NCI-H82 treated with DMSO at 0.1 percent for 48 hours (cell line): ENCODE data around the gene RPGRIP1L.
"Not testable (repeated sequence)": the region's sequence is repeated elsewhere in the genome, so short reads cannot be mapped to it uniquely, and the experiment has no call there.

Experiments
- DNase-seq: peaks from one replicate; lab custom pipeline; 2025; ENCODE audit not compliant: unreplicated experiment; lab: John Stamatoyannopoulos, UW

The RPGRIP1L gene

GRCh38 chr16:53713403-53714204 lies 9.9 kb upstream of the RPGRIP1L start:
- no peak for DNase-seq

DNA sequence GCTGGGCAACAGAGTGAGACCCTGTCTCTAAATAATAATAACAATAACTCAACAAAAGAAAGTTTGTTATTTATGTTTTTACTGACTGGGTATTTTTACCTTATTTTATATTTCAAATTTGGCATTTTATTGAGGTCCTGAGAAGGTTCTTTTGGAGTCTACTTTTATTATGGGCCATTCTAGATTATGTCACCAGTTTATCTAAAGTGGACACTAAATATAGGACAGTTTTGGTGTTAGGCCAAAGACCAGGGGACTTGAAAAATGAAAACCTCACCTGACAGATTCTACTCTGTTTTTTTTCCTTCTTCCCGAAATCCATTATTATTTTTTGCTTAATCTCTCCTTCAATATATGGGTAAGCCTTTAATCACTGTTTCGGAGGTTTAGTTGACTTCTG lies 8.4 kb upstream of the RPGRIP1L start:
- DNase-seq = no peak

DNA sequence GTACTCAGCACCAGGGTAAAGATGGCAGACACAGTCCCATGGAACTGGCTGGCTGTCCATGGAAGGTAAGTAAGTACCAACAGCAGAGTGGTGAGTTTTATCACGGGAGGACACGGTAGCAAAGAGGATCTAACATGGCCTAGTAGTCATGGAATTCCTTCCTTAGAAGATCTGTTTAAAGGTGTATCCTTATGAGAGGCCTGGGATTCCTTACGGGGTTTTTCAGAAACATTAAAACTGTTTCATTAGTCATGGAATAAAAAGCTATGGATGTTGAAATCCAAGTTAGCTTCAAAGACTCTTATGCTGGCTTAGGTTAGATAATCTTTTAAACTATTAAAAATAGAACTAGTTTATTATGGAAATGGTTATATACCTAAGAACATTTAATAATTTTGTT lies 7.7 kb upstream of the RPGRIP1L start:
- no peak for DNase-seq

- no peak for DNase-seq
These were observed 4.8 kb upstream of the RPGRIP1L start for GRCh38 chr16:53708490-53708889.

DNA sequence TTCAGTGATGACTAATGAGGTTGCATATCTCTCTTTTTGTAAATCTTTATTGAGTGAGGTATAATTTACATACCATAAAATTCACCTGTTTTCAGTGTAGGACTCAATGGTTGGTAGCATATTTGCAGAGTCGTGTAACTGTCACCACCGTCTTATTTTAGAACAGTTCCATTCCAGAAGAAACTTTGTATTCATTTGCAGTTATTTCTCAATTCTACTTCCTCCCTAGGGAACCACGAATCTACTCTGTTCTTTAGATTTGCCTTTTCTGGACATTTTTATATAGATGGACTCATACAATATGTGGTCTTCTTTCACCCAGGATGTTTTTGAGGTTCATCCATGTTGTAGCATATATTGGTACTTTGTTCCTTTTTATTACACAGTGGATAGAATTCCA lies 4.0 kb upstream of the RPGRIP1L start:
- DNase-seq = no peak

DNA sequence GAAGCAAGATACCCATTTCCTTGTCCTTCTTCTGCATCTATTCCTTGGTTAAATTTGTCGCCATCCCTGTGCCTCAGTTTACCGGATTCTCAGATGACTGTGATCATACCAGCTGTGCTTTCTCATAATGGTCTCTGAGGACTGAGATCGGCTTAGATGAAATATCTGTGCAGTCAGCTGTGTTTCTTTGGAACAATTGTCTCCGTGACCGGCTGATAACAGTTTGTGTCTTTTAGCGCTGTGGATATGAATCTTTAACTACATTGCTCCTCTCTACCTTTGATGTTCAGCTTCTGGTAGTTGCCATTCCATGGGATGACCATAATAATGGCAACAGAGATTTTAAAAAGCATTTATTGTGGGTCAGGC lies 770 bp upstream of the RPGRIP1L start:
- no peak for DNase-seq

GRCh38 chr16:53698271-53698670 lies 5.4 kb downstream of the RPGRIP1L start:
- not testable (repeated sequence) for DNase-seq

DNA sequence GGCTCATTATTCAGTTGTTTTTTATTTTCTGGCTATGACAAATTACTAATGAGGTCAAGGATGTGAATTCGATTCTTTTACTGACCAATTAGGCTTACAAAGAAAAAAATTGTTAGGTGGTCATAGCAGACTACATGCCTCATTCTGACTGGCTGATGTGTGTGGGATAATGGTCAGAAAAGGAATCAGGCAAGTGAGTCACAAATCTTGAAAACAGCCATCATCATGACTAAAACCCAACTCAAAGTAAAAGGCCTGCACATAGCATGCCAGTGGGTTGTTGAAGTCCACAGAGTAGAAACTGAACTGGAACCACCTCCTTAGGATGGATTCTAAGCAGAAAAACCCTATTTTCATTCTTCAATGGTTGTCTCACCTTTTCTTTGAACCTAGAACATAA lies 8.6 kb downstream of the RPGRIP1L start:
- DNase-seq = no peak

DNA sequence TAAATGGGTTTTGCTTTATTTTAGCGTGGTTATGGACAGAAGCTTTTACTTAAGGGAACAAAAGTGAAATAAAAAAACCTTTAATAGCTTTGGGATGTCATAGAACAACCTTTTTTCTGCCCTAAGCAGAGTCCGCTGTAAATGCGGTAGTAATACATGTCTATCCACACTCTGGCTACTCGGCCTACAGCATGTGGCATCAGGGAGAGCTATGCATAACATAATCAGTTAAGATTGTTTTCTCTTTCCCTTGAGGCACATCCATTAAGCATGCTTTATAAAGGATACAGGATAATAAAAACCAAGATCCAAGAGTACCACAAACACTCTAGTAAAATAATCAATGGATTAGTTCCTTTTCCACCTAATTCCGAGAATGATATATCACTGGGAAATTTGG lies 10.3 kb downstream of the RPGRIP1L start:
- DNase-seq = no peak

GRCh38 chr16:53692146-53692545 lies 11.5 kb downstream of the RPGRIP1L start:
- DNase-seq = no peak

DNA sequence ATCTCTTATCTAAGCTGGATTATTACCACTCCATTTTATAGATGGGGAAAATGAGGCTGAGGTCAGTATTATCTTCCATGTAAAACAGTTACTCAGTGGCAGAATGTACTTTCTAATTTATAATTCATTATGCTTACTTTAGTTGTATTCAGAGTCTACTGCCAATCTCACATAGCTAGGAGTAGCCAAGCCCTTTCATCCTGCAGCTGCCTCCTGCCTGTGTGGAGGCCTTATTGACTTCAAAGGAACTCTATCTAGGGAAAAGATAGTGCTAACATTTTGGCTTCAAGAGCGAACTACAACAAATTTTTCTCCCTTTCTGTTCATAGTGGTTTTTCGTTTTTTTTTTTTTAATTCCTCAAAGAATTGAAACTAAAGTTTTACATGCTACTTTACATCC lies 12.9 kb downstream of the RPGRIP1L start:
- no peak for DNase-seq

DNA sequence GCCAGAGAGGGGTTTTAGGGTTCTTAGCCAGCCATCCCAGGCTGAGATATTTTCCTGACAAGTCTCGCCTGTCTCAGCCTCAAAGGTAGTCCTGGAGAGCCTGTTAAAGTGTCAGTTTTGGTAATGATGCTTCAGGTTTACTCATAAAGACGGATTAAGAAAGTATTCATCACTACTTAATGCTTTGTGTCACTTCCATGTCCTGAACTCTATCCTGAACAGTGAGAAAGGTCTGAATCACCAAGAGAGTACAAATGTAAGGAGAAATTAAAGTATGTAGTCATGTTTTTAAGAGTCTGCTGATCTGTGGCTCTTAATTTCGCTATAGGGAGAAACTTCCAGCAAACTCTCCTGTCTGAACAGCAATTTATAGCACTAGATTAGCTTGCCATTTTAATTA lies 14.0 kb downstream of the RPGRIP1L start:
- no peak for DNase-seq

GRCh38 chr16:53686710-53687109 lies 16.9 kb downstream of the RPGRIP1L start:
- DNase-seq = no peak

GRCh38 chr16:53685334-53685733 lies 18.3 kb downstream of the RPGRIP1L start:
- not testable (repeated sequence) for DNase-seq

DNA sequence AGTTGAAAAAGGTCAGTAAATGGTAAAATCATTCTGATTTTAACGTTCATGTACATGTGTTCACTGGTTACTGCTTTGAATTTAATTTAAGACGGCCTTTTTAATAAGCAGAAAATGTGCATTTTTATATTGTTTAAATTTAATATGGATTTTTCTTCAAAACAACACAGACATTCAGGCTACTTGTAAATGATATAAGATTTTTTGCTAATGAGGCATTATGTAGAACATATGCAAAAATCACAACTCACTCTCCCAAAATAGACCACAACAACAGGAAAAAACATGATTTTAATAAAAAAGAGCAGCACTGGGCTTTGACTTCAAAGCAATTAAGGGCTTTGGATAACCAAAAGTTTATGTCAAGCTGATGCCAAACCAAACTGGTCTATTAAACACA lies 22.3 kb downstream of the RPGRIP1L start:
- DNase-seq = no peak

DNA sequence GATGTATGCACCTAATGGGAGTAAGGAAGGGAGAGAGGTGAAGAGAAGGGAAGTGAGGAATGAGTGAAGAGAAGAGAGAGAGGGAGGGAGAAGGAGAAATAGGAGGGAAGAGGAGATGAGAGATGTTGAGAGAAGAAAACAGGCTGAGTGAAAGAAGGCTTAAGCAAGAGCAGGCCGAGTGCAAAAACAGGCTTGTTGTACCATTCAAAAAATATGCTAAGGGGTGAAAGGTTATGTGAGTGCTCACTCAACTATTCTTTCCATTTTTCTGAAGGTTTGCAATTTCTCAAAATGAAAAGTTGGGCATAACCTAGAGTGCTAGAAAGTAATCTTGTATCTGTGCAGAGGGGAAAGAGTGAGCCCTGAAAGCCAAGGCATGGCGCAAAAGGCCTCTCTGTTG lies 22.9 kb downstream of the RPGRIP1L start:
- no peak for DNase-seq

DNA sequence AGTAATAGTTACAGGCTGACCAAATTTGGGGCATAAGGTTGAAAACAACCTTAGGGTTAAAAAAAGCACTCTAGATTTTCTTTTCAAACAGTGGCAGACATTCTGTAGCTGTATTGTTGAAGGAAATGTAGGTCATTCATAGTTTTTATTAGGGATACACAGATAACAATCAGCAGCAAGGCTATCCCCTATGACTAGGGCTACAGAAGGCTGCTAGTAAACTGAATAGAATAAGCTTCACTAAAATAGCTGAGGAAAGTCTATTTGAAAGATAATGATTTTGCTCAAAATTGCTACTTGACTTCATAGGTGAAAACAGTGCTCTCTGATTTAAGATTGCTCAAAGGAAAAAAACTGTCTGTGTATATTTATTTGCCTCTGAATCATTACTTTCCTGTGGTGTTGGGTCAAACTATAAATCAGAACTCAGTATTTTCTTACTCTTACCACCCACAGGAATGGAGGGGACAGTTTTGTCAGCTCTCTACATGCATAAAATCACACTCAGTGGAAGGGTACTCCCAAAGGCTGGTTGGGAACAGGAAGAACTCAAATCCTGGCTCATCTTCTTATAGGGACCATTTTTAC lies 24.8 kb downstream of the RPGRIP1L start:
- no peak for DNase-seq

- no peak for DNase-seq
These were observed 25.5 kb downstream of the RPGRIP1L start for GRCh38 chr16:53678155-53678554.

- no peak for DNase-seq
These were observed 30.5 kb downstream of the RPGRIP1L start for GRCh38 chr16:53673189-53673588.

DNA sequence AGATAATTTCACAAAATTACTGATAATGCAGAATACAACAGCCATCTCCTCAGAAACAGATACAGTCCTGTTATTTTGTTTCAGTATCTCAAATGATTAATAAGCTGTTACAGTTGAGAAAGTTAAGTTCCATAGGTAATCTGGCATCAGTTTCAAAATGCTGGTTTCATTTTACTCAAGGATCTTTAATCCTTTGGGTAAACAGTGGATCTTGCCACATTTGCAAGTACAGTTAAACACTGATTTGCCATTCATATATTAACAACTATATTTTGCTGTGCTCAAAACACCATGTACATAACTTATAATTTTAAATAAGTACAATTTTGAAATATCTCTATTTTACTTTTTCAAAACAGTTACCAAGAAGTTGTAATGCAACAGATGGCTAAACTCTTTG lies 31.2 kb downstream of the RPGRIP1L start:
- DNase-seq = no peak

DNA sequence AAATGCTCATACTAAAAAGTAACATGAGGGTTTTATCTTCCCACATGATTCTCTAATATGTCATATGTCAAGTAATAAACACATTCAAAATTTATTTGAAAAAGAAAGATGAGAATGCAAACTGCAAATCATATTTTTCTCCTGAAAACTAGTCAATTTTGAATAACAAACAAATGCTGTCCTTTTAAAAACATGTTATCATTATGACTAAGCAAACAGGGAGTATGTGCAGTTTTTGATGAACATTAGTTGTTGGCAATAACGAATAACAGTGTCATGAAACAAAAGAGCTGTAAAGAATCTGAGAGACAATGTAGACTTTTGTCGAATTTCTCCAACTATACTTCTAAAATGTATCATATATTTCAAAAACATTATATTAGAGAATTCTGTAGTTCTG lies 34.8 kb downstream of the RPGRIP1L start:
- no peak for DNase-seq

- DNase-seq = no peak
These were observed 36.8 kb downstream of the RPGRIP1L start for GRCh38 chr16:53666786-53667415.
